ENCODE measurements around the gene GLIPR2. TPM values are rescaled to one million over a fixed set of nuclear protein-coding genes. Genes with fewer than 3 reads are reported as not detected.

The GLIPR2 gene
- total RNA-seq, 1 donor from 2014 or later, result 54.4 TPM

- H3K4me1 ChIP-seq, result peaks cover 10 to 24% of the 10 kb centered on the region in 2 donors
- H3K27ac ChIP-seq, result peak overlapping the region; percentile 46 to 82
Observed at GRCh38 chr9:36151316-36152210, 15.0 kb downstream of the GLIPR2 start.

DNA sequence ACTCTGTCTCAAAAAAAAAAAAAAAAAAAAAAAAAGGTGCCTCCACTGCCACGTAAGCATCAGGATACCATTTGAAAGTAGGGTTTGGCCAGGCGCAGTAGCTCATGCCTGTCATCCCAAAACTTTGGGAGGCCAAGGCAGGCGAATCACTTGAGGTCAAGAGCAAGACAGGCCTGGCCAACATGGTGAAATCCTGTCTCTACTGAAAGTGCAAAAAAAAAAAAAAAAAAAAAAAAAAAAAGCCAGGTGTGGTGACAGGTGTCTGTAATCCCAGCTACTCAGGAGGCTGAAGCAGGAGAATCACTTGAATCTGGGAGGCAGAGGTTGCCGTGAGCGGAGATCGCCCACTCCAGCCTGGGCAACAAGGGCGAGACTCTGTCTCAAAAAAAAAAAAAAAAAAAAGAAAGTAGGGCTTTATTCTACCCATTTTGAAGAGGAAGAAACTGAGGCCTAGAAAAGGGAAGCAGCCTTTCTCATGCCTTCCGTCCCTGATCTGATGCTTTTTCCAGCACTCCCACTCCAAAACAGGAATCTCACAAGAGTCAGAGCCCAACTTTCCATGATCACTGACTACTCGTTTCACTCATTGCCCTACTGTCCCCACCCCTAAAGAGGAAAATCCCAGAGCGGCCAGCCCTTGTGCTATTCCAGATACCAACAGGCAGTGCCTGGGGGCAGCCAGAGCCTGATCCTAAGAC is 16.4 kb downstream of the GLIPR2 start:
- TF ChIP-seq, protein P1, sequence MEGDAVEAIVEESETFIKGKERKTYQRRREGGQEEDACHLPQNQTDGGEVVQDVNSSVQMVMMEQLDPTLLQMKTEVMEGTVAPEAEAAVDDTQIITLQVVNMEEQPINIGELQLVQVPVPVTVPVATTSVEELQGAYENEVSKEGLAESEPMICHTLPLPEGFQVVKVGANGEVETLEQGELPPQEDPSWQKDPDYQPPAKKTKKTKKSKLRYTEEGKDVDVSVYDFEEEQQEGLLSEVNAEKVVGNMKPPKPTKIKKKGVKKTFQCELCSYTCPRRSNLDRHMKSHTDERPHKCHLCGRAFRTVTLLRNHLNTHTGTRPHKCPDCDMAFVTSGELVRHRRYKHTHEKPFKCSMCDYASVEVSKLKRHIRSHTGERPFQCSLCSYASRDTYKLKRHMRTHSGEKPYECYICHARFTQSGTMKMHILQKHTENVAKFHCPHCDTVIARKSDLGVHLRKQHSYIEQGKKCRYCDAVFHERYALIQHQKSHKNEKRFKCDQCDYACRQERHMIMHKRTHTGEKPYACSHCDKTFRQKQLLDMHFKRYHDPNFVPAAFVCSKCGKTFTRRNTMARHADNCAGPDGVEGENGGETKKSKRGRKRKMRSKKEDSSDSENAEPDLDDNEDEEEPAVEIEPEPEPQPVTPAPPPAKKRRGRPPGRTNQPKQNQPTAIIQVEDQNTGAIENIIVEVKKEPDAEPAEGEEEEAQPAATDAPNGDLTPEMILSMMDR (IDR thresholded peaks at IDR 0.05), result no peak
- Histone ChIP-seq H3K9me3 (no peaks in the 10 kb centered on the region), H3K27ac (peak overlapping the region; percentile 75 to 78), H3K36me3 (peaks cover 4 to 16% of the 10 kb centered on the region in 2 donors), H3K4me3 (no peak overlapping the region), H3K4me1 (peaks cover 8 to 20% of the 10 kb centered on the region in 2 donors), H3K27me3 (no peaks in the 10 kb centered on the region)
- intact Hi-C loops (cut with DNase I), result no loop called here
- no peak for DNase-seq (ENCODE audit: low spot score in 2 of 2)

More at GRCh38 chr9:36151316-36152210, 15.0 kb downstream of the GLIPR2 start:
- TF ChIP-seq, protein P1 (IDR thresholded peaks at IDR 0.05), result no peak
- Histone ChIP-seq H3K27me3 (no peaks in the 10 kb centered on the region), H3K4me3 (no peak overlapping the region), H3K36me3 (peaks cover 4 to 12% of the 10 kb centered on the region in 2 donors), H3K9me3 (no peaks in the 10 kb centered on the region)
- intact Hi-C loops (cut with DNase I), result no loop called here
- DNase-seq (ENCODE audit: low spot score in 2 of 2), result peak; percentile 59 to 83

DNA sequence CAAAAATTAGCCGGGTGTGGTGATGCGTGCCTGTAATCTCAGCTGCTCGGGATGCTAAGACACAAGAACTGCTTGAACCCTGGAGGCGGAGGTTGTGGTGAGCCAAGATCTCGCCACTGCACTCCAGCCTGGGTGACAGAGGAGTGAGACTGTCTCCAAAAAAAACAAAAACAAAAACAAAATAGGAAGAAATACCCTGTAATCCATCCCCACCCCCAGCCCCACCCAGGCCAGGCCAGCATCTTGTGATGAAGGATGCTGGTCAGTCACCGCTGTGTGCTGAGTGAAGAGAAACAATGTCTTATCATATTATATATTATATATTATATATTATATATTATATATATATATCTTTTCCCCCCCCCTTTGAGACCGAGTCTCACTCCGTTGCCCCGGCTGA is 17.2 kb downstream of the GLIPR2 start:
- peaks cover 2 to 15% of the 10 kb centered on the region in 2 donors for H3K4me1 ChIP-seq
- DNase-seq (ENCODE audit: low spot score in 2 of 2), result no peak
- H3K36me3 ChIP-seq, result peaks cover 4 to 16% of the 10 kb centered on the region in 2 donors
- H3K27ac ChIP-seq, result peak overlapping the region; percentile 75 to 78
- H3K27me3 ChIP-seq, result no peaks in the 10 kb centered on the region
- intact Hi-C loops (cut with DNase I), result no loop called here
- H3K4me3 ChIP-seq, result no peak overlapping the region
- TF ChIP-seq, protein P1 (IDR thresholded peaks at IDR 0.05), result no peak
- no peaks in the 10 kb centered on the region for H3K9me3 ChIP-seq

DNA sequence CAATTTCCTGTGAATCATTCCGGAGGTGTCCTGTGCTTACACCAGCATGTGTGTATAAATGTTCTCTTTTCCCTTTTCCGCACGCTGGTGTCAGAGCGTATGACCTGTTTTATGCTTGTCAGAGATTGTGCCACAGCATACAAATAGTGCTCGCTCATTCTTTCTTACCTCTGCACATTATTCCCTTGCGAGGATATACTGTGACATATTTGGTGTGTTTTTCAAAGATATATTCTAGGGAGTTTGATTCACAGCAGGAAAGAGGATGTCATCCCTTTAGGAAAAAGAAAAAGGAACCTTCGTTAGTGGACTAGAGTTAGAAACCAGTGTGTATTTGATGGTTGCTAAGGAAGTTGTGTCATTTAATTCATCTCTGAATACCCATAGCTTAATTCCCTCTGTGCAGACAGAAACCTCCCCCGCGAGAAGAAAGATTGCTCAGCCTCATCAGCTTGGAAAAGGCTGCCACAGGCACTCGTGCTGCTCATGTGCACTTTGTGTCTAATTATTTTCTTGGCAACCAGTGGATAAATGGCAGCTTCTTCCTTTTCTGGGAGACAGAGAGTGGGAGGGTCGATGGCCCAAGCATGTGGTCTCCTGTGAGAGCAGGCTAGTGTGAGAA is 17.9 kb downstream of the GLIPR2 start:
- peak overlapping the region; percentile 75 to 78 for H3K27ac ChIP-seq
- no peaks in the 10 kb centered on the region for H3K9me3 ChIP-seq
- TF ChIP-seq, protein P1 (IDR thresholded peaks at IDR 0.05), result no peak
- no peak overlapping the region for H3K4me3 ChIP-seq
- no peaks in the 10 kb centered on the region for H3K27me3 ChIP-seq
- peaks cover 4 to 16% of the 10 kb centered on the region in 2 donors for H3K36me3 ChIP-seq
- peaks cover 0 to 13% of the 10 kb centered on the region in 2 donors for H3K4me1 ChIP-seq
- intact Hi-C loops (cut with DNase I), result no loop called here
- no peak for DNase-seq (ENCODE audit: low spot score in 2 of 2)

DNA sequence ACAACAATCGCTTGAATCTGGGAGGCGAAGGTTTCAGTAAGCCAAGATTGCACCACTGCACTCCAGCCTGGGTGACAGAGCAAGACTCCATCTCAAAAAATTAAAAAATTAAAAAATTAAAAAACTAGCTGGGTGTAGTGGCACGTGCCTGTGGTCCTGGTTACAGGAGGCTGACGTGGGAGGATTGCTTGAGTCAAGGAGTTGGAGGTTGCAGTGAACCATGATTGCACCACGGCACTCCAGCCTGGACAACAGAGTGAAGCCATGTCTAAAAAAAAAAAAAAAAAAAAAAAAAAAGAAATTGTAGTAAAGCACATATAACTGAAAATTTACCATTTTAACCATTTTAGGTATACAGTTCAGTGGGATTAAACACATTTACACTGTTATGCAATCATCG is 19.6 kb downstream of the GLIPR2 start:
- DNase-seq (ENCODE audit: low spot score in 2 of 2), result no peak
- TF ChIP-seq, protein P1 (IDR thresholded peaks at IDR 0.05), result no peak
- Histone ChIP-seq H3K9me3 (no peaks in the 10 kb centered on the region), H3K36me3 (peaks cover 4 to 15% of the 10 kb centered on the region in 2 donors), H3K4me3 (no peak overlapping the region), H3K27me3 (no peaks in the 10 kb centered on the region), H3K4me1 (peaks cover 0 to 10% of the 10 kb centered on the region in 2 donors), H3K27ac (no peak overlapping the region)
- intact Hi-C loops (cut with DNase I), result no loop called here
